Measurements from ENCODE around the gene AP4E1.
"Not testable (repeated sequence)": the region's sequence is repeated elsewhere in the genome, so short reads cannot be mapped to it uniquely, and the experiment has no call there.

Gene AP4E1

GRCh38 chr15:50954837-50955236 is 46.4 kb downstream of the AP4E1 start:
- not testable (repeated sequence) for DNase-seq

GRCh38 chr15:50959717-50960116 is 51.2 kb downstream of the AP4E1 start:
- DNase-seq, result no peak

- DNase-seq, result no peak
Observed at GRCh38 chr15:50964075-50964474, 55.6 kb downstream of the AP4E1 start.

- no peak for DNase-seq
Observed at GRCh38 chr15:50968353-50968752, 59.9 kb downstream of the AP4E1 start.

GRCh38 chr15:50970524-50970923 is 62.0 kb downstream of the AP4E1 start:
- DNase-seq, result no peak

GRCh38 chr15:50971115-50971514 is 62.6 kb downstream of the AP4E1 start:
- no peak for DNase-seq

- no peak for DNase-seq
Observed at GRCh38 chr15:50971542-50971941, 63.1 kb downstream of the AP4E1 start.

GRCh38 chr15:50973605-50974004 is 65.1 kb downstream of the AP4E1 start:
- no peak for DNase-seq

GRCh38 chr15:50977162-50977561 is 68.7 kb downstream of the AP4E1 start:
- no peak for DNase-seq

- DNase-seq, result no peak
Observed at GRCh38 chr15:50978580-50978979, 70.1 kb downstream of the AP4E1 start.

- DNase-seq, result no peak
Observed at GRCh38 chr15:50979041-50979440, 70.6 kb downstream of the AP4E1 start.

- no peak for DNase-seq
Observed at GRCh38 chr15:50993598-50993997, 85.1 kb downstream of the AP4E1 start.

- DNase-seq, result no peak
Observed at GRCh38 chr15:50996641-50997040, 88.2 kb downstream of the AP4E1 start.

GRCh38 chr15:50997371-50998051 is 89.0 kb downstream of the AP4E1 start:
- no peak for DNase-seq

GRCh38 chr15:51004103-51004551 is 95.6 kb downstream of the AP4E1 start:
- peak in 1 of 2 donors; percentile 37 for DNase-seq

- DNase-seq, result no peak
Observed at GRCh38 chr15:51006336-51006985, 98.0 kb downstream of the AP4E1 start.

GRCh38 chr15:51007131-51007666 is 98.7 kb downstream of the AP4E1 start:
- DNase-seq, result no peak

- DNase-seq, result no peak
Observed at GRCh38 chr15:51011212-51011611, 102.7 kb downstream of the AP4E1 start.

GRCh38 chr15:51016615-51017014 is 108.1 kb downstream of the AP4E1 start:
- DNase-seq, result no peak

- DNase-seq, result no peak
Observed at GRCh38 chr15:51022206-51022605, 113.7 kb downstream of the AP4E1 start.

- DNase-seq, result no peak
Observed at GRCh38 chr15:51023499-51023898, 115.0 kb downstream of the AP4E1 start.

- DNase-seq, result no peak
Observed at GRCh38 chr15:51024735-51025453, 116.4 kb downstream of the AP4E1 start.

- DNase-seq, result no peak
Observed at GRCh38 chr15:51025454-51025846, 117.0 kb downstream of the AP4E1 start.

All from CD4-positive, alpha-beta T cell treated with Interleukin-4 for 1 hour (primary cell).